Uterus (tissue), 4 donors: ENCODE results near the gene EP300. TPM values are rescaled to one million over a fixed set of nuclear protein-coding genes. Genes with fewer than 3 reads are reported as not detected.
"Not testable (repeated sequence)": the region's sequence is repeated elsewhere in the genome, so short reads cannot be mapped to it uniquely, and the experiment has no call there.

Experiments used
- DNase-seq, 2 donors: peaks; one replicate each; pipeline ENCODE4 v3.0.0-alpha.2; 2019 to 2020
- H3K27ac ChIP-seq, 2 donors: fragments of 200-600 bp; sonication (generic); 1 replicate in 1 of 2; 2 replicates in 1 of 2; pipeline ENCODE4 v1.5.1; 2016 to 2018
- H3K27me3 ChIP-seq, 2 donors: fragments of 200-600 bp; sonication (generic); one replicate each; pipeline ENCODE4 v1.5.1; 2018 to 2019; ENCODE audit warnings: control low read depth in 1 of 2
- H3K36me3 ChIP-seq, 2 donors: fragments of 200-600 bp; sonication (generic); one replicate each; pipeline ENCODE4 v1.5.1; 2019; ENCODE audit warnings: control low read depth in 1 of 2
- H3K4me1 ChIP-seq, 2 donors: fragments of 200-600 bp; sonication (generic); one replicate each; pipeline ENCODE4 v1.5.1; 2018 to 2019; ENCODE audit warnings: control low read depth in 1 of 2
- H3K4me3 ChIP-seq, 2 donors: fragments of 200-600 bp; sonication (generic); 1 replicate in 1 of 2; 2 replicates in 1 of 2; pipeline ENCODE4 v1.5.1; 2018 to 2019; ENCODE audit warnings: mild to moderate bottlenecking in 1 of 2
- H3K9me3 ChIP-seq, 2 donors: fragments of 200-600 bp; sonication (generic); one replicate each; pipeline ENCODE4 v1.5.1; 2019; ENCODE audit warnings: control low read depth in 1 of 2
- POLR2A ChIP-seq, 2 donors: fragments of 450-650 bp; IDR thresholded peaks; one replicate each; pipeline ENCODE4 v1.6.1; 2016; ENCODE audit warnings: antibody characterized with exemption in 2 of 2, mild to moderate bottlenecking in 1 of 2, moderate library complexity in 1 of 2
- intact Hi-C: fragments of 100-400 bp; cut with DNase I; formaldehyde crosslinking; loops from one replicate; pipeline ENCODE4 v1.15.1; 2023; ENCODE audit warnings: low total_unique reads
- total RNA-seq, 4 donors: library from RNA; depleted of rRNA in 3 of 4; stranded (reverse); fragments of >200 nt in 3 of 4; gene quantifications; one replicate each; pipeline versions ENCODE4 v1.1.0 to v1.2.4, GENCODE V29; 2014 to 2023
- TF ChIP-seq, protein P1 (sequence below), 4 experiments: fragments of 200-600 bp in 2 of 4; fragments of 450-650 bp in 2 of 4; sonication (generic) in 2 of 4; IDR thresholded peaks; one replicate each; pipeline ENCODE4 v1.5.1; 2016 to 2019; ENCODE audit warnings: antibody characterized with exemption in 4 of 4, mild to moderate bottlenecking in 2 of 4, moderate library complexity in 1 of 4
- donor health status: DM: yes; HTN: yes; CAD: no.

The EP300 gene
- total RNA-seq, 4 donors from 2014 or later, result 18.8 to 116 (median 72.5) TPM

DNA sequence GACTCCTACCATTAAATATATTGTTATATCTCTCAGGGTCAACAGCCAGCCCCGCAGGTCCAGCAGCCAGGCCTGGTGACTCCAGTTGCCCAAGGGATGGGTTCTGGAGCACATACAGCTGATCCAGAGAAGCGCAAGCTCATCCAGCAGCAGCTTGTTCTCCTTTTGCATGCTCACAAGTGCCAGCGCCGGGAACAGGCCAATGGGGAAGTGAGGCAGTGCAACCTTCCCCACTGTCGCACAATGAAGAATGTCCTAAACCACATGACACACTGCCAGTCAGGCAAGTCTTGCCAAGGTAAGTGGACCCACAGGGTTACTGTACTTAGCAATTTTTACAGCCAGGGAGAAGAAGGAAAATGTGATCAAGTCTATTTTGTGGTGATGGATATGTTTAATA lies 35.1 kb downstream of the EP300 start:
- intact Hi-C loops, result no loop called here
- no peak overlapping the region for H3K4me3 ChIP-seq
- no peak for DNase-seq
- H3K9me3 ChIP-seq, result no peaks in the 10 kb centered on the region
- no peak overlapping the region for H3K27ac ChIP-seq
- no peaks in the 10 kb centered on the region for H3K4me1 ChIP-seq
- H3K36me3 ChIP-seq, result no peaks in the 10 kb centered on the region
- no peaks in the 10 kb centered on the region for H3K27me3 ChIP-seq
- TF ChIP-seq, protein P1, sequence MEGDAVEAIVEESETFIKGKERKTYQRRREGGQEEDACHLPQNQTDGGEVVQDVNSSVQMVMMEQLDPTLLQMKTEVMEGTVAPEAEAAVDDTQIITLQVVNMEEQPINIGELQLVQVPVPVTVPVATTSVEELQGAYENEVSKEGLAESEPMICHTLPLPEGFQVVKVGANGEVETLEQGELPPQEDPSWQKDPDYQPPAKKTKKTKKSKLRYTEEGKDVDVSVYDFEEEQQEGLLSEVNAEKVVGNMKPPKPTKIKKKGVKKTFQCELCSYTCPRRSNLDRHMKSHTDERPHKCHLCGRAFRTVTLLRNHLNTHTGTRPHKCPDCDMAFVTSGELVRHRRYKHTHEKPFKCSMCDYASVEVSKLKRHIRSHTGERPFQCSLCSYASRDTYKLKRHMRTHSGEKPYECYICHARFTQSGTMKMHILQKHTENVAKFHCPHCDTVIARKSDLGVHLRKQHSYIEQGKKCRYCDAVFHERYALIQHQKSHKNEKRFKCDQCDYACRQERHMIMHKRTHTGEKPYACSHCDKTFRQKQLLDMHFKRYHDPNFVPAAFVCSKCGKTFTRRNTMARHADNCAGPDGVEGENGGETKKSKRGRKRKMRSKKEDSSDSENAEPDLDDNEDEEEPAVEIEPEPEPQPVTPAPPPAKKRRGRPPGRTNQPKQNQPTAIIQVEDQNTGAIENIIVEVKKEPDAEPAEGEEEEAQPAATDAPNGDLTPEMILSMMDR (IDR thresholded peaks at IDR 0.05), result no peak
- no peak for TF ChIP-seq POLR2A (IDR thresholded peaks at IDR 0.05)

DNA sequence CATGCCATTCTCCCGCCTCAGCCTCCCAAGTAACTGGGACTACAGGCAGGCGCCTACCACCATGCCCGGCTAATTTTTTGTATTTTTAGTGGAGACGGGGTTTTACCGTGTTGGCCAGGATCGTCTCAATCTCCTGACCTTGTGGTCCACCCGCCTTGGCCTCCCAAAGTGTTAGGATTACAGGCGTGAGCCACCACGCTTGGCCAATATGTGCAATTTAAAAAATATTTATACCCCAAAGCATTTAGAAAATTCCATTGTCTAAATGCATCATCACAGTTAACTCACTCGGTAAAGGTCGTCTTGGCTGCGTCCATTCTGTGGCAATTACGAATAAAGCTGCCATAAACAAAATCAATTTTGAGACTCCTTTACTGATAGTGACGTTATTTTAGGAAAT lies 36.2 kb downstream of the EP300 start:
- DNase-seq, result no peak
- Histone ChIP-seq H3K4me1 (no peaks in the 10 kb centered on the region), H3K27ac (no peak overlapping the region), H3K27me3 (no peaks in the 10 kb centered on the region), H3K4me3 (no peak overlapping the region), H3K9me3 (no peaks in the 10 kb centered on the region), H3K36me3 (no peaks in the 10 kb centered on the region)
- intact Hi-C loops, result no loop called here
- TF ChIP-seq, protein P1 (IDR thresholded peaks at IDR 0.05), result no peak
- TF ChIP-seq POLR2A (IDR thresholded peaks at IDR 0.05), result no peak

DNA sequence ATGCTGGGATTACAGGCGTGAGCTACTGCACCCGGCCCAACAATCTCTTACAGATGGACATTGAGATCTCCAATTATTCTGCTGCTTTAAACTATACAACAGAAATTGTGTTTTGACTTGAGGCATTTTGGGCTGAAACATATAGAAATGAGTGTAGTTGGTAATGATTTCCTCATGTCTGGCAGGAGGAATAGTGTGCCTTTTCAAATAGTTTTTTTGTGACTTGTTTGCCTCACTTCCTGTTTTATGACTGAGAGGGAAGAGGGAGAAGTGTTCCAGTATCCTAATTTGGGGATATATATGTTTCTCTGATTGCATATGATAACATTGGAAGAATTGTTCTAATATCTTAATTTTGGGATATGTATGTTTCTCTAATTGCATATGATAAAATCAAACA lies 40.2 kb downstream of the EP300 start:
- no peaks in the 10 kb centered on the region for H3K4me1 ChIP-seq
- no peak overlapping the region for H3K4me3 ChIP-seq
- intact Hi-C loops, result no loop called here
- no peak for DNase-seq
- no peak overlapping the region for H3K27ac ChIP-seq
- no peak for TF ChIP-seq POLR2A (IDR thresholded peaks at IDR 0.05)
- TF ChIP-seq, protein P1 (IDR thresholded peaks at IDR 0.05), result no peak
- no peaks in the 10 kb centered on the region for H3K9me3 ChIP-seq
- H3K27me3 ChIP-seq, result no peaks in the 10 kb centered on the region
- H3K36me3 ChIP-seq, result no peaks in the 10 kb centered on the region

DNA sequence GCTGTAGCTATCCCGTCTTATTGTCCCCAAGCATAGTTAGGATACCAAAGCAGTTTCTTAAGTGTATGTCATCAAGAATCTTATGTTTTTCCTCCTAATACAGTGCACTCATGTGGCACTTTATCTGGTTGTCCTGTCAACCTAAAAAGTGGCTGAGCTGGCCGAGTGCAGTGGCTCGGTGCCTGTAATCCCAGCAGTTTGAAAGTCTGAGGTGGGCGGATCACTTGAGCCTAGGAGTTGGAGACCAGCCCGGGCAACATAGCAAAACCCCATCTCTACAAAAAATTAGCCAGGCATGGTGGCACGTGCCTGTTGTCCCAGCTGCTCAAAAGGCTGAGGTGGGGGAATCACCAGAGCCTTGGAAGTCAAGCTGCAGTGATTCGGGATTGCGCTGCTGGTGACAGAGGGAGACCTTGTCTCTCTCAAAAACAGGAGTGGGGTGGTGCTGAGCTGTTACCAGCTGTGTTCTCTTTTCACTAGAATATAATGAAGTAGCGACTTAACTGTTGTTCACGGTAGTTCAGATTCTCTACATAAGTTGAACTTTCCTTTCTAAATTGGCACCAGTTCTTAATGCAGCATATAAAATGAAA lies 48.1 kb downstream of the EP300 start:
- intact Hi-C loops, result no loop called here
- no peaks in the 10 kb centered on the region for H3K36me3 ChIP-seq

DNA sequence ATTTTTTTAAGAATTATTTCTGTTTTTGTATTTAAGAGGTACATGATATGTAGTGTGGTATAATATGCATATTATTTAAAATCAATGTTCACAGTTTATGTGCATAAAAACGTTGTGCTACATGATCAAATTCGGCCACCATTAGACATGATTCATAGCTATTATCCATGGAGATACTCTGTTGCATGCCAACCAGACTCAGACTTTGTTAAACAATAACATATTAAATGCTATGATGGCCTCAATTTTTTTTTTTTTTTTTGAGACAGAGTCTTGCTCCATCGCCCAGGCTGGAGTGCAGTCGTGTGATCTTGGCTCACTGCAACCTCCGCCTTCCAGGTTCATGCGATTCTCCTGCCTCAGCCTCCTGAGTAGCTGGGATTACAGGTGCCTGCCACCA lies 53.5 kb downstream of the EP300 start:
- DNase-seq, H3K27ac ChIP-seq, H3K4me3 ChIP-seq, H3K36me3 ChIP-seq, H3K9me3 ChIP-seq, H3K27me3 ChIP-seq, intact Hi-C loops, H3K4me1 ChIP-seq: not testable (repeated sequence)

More for the DNA sequence above, 48.1 kb downstream of the EP300 start:
- H3K4me1 ChIP-seq, result no peaks in the 10 kb centered on the region
- H3K4me3 ChIP-seq, result no peak overlapping the region
- no peak for DNase-seq
- H3K9me3 ChIP-seq, result no peaks in the 10 kb centered on the region
- no peaks in the 10 kb centered on the region for H3K27me3 ChIP-seq
- no peak overlapping the region for H3K27ac ChIP-seq
- TF ChIP-seq, protein P1 (IDR thresholded peaks at IDR 0.05), result no peak
- no peak for TF ChIP-seq POLR2A (IDR thresholded peaks at IDR 0.05)

DNA sequence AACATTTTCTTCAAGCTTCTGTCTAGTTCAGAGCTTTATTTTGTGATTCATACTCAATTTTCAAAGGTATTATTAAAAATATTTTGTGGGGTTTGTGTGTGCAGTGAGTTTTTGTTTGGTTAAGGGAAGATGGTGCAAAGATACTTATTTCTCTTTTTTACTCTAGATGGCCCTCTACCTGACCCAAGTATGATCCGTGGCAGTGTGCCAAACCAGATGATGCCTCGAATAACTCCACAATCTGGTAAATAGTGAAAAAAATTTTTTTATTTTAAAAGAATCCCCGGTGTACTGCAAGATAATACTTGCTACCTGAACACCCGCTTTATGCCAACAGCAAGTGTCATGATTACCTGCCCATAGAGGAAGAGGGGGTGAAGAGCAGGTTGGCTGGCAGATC lies 54.2 kb downstream of the EP300 start:
- Histone ChIP-seq H3K4me1 (no peaks in the 10 kb centered on the region), H3K9me3 (no peaks in the 10 kb centered on the region), H3K36me3 (no peaks in the 10 kb centered on the region), H3K4me3 (no peak overlapping the region), H3K27ac (no peak overlapping the region), H3K27me3 (no peaks in the 10 kb centered on the region)
- intact Hi-C loops, result no loop called here
- peak in 1 of 2 donors; percentile 22 for DNase-seq
- TF ChIP-seq POLR2A (IDR thresholded peaks at IDR 0.05), result no peak
- TF ChIP-seq, protein P1 (IDR thresholded peaks at IDR 0.05), result no peak
